GM20000 (cell line): ENCODE data around the gene D2HGDH.
"Not testable (repeated sequence)": the region's sequence is repeated elsewhere in the genome, so short reads cannot be mapped to it uniquely, and the experiment has no call there.

Experiments
- DNase-seq: peaks from one replicate; pipeline ENCODE4 v3.0.0; 2012; ENCODE audit warnings: low spot score
- TF ChIP-seq, protein P1 (sequence below): IDR thresholded peaks from 2 replicates; pipeline ENCODE4 v1.5.1; 2012; ENCODE audit warnings: mild to moderate bottlenecking, control low read depth; ENCODE audit errors: extremely low read depth, missing control alignments

The D2HGDH gene

DNA sequence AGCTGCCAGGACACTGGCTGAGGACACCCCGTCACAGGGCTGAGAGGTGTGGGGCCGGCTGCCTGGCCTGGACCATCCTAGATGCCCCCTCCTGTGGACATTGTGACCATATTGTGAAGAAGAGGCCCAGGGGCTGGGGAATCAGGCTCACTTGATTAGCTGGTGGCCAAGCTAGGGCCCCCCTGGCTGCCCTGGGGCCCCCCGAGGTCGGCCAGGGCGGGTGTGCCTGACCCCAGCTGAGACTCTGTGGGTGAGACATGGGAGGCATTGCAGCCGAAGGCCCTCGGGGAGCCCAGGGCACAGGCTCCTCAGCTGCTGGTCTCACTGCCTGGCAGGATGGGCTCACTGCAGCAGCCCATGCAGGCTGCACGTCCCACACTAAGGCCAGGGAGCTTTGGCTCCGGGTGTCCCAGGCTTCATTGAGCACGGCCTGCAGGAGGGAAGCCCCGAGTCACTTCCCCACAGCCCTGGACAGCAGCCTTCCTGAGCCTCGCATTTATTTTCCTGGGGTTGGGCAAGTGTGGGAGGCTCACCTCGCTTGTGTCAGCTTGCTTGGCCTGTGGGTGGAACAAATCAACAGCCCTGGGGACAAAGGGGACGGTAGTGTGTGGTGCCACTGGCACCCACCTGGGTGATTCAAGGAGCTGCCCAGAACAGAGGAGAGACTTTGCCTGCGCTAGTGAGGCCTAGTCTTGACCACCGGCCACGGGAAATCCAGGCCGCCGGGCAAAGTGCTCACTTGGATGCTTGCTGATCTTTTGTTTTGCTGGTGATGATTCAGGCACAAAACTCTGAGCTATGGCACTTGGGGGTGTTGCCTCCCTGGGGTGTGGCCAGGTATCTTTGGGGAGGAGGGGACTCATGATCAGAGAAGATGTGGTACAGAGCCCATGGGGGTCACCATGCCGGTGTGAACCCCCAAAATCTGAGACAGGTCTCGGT is 43.5 kb downstream of the D2HGDH start:
- peak; percentile 12 for DNase-seq
- TF ChIP-seq, protein P1, sequence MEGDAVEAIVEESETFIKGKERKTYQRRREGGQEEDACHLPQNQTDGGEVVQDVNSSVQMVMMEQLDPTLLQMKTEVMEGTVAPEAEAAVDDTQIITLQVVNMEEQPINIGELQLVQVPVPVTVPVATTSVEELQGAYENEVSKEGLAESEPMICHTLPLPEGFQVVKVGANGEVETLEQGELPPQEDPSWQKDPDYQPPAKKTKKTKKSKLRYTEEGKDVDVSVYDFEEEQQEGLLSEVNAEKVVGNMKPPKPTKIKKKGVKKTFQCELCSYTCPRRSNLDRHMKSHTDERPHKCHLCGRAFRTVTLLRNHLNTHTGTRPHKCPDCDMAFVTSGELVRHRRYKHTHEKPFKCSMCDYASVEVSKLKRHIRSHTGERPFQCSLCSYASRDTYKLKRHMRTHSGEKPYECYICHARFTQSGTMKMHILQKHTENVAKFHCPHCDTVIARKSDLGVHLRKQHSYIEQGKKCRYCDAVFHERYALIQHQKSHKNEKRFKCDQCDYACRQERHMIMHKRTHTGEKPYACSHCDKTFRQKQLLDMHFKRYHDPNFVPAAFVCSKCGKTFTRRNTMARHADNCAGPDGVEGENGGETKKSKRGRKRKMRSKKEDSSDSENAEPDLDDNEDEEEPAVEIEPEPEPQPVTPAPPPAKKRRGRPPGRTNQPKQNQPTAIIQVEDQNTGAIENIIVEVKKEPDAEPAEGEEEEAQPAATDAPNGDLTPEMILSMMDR, result no peak

DNA sequence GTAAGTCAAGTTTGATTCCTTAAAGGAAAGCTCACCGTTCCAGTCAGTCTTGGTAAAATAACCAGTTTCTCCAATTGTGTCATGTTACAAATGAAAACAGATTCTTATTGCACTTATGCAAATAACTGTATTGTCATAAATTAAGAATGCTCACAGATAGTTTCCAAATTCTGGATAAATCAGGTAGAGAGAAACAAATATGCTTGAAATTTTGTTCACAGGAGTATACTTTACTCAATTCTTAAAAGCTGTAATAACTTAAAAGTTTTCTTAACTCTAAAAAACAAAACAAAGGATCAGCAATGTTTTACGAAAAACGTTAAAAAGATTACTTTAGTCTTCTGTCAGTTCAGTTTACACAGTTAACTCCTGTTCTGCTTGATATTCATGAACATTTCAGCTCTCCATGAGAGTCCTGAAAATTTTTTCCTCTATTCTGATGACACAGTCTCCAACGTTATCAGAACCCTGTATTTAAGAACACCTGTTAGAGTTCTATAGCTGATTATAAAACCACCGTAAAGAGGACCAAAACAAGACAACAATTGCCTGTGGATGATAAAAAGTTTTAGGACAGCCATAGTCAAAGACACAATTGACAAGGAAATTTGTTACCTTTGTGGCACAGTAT is 46.6 kb downstream of the D2HGDH start:
- TF ChIP-seq, protein P1, result no peak
- DNase-seq, result no peak

DNA sequence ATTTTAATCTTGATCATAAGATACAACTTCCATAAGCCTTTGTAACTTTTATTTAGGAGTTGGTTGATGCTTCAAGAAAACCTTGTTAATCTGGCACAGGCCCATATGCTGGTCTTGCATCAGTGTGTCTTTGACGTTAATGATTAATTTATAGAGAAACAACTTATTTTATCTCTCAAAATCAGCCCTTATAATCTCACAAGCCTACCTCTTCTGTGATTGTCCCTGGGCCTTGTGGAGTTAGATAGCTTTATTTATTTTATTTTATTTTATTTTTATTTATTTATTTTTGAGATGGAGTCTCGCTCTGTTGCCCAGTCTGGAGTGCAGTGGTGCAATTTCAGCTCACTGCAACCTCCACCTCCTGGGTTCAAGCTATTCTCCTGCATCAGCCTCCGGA is 47.6 kb downstream of the D2HGDH start:
- not testable (repeated sequence) for DNase-seq

- TF ChIP-seq, protein P1, result no peak
- no peak for DNase-seq
Measured at GRCh38 chr2:241788135-241788534, 53.7 kb downstream of the D2HGDH start.

DNA sequence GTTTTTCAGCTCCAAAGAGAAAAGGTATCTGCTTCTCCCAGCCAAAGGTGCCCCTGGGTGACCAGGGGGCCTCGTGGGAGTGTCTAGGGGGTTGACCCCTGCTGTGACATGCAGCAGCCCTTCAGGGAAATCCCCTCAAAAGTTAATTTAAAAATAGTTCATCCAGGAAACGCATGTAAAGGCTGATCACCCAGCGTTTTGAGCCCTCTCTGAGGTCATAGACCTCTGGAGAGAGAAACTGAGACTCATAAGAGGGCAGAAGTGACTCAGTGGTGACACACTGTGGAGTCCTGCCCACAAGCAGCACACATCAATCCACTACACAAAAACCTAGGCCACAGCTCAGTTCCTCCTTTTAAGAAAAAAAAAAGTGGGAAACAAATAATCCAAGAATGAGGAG is 54.1 kb downstream of the D2HGDH start:
- peak; percentile 55 for DNase-seq
- TF ChIP-seq, protein P1, result no peak

DNA sequence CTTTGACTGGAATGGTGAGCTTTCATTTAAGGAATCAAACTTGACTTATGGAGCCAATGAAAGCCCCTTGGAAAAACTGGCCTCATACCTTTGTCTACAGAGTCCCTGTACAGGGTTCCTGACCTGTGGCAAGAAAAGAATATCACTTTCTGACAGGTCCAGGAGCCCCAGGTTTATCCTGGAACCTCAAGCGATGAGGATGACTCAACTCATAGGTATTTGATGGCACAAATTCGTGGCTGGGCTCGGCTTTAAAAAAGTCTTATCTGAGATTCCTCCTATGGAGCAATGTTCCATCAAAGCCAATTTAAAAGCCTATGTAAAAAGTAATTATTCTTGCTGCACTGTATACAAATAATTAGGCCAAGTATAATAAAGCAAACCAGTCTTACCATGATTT is 57.0 kb downstream of the D2HGDH start:
- not testable (repeated sequence) for DNase-seq

DNA sequence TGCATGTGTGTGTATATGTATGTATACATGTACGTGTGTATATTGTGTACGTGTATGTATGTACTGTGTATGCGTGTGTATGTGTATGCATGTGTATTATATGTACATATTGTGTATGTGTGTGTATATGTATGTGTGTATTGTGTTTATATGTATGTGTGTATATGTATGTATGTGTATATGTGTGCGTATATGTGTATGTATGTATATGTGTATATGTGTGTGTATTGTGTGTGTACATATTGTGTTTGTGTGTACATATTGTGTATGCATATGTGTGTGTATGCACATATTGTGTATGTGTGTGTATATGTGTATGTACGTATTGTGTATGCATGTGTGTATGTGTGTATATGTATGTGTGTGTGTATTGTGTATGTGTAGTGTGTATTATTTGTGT is 59.0 kb downstream of the D2HGDH start:
- DNase-seq, result no peak
- TF ChIP-seq, protein P1, result no peak

- TF ChIP-seq, protein P1, result no peak
- no peak for DNase-seq
Measured at GRCh38 chr2:241794250-241794823, 59.9 kb downstream of the D2HGDH start.
